IMR-90 (cell line): ENCODE data around the gene FANCF. TPM values are rescaled to one million over a fixed set of nuclear protein-coding genes. Genes with fewer than 3 reads are reported as not detected.
A peak's percentile ranks its signal among the peaks of the same experiment; 100 is the strongest.

Experiments used
- ATAC-seq: fragments of 200-7000 bp; cut with Tn5 transposase; 2 replicates; pipeline ENCODE4 v1.9.1; 2020; ENCODE audit warnings: low read depth, mild to moderate bottlenecking, moderate library complexity
- BruUV-seq: library from RNA; stranded (reverse); fragments of 400-500 nt; replicated peaks from 2 replicates; lab custom pipeline; 2021; lab: Mats Ljungman, UMichigan
- CTCF ChIA-PET: fragments of 300-600 bp; formaldehyde crosslinking; extraction: SDS; loops from one replicate; lab custom pipeline; 2021; ENCODE audit warnings: antibody characterized with exemption; lab: Yijun Ruan, JAX
- POLR2A ChIA-PET: fragments of 300-600 bp; sonication (Branson Sonifier 250); formaldehyde crosslinking; loops from one replicate; lab custom pipeline; 2022; ENCODE audit warnings: antibody characterized with exemption; ENCODE audit not compliant: unreplicated experiment; lab: Charles Lee
- DNase-seq: peaks from one replicate; pipeline ENCODE4 v3.0.0; 2013
- H2AFZ ChIP-seq: replicated peaks from 2 replicates; pipeline ENCODE3; 2013; ENCODE audit warnings: low read length, mild to moderate bottlenecking; ENCODE audit not compliant: poor library complexity
- H2AK5ac ChIP-seq: 2 replicates; pipeline ENCODE4 v1.6.1; 2013; ENCODE audit warnings: low read depth, low read length, inconsistent platforms
- H2AK9ac ChIP-seq: replicated peaks from 2 replicates; pipeline ENCODE3; 2013; ENCODE audit warnings: mild to moderate bottlenecking, low read depth, low read length, moderate library complexity; ENCODE audit not compliant: poor library complexity
- H2BK120ac ChIP-seq: 2 replicates; pipeline ENCODE4 v1.6.1; 2013; ENCODE audit warnings: low read depth, low read length, inconsistent platforms
- H2BK15ac ChIP-seq: 3 replicates; pipeline ENCODE4 v1.6.1; 2013; ENCODE audit warnings: low read depth, low read length, inconsistent platforms
- H2BK20ac ChIP-seq: 2 replicates; pipeline ENCODE4 v1.6.1; 2013; ENCODE audit warnings: low read depth, mild to moderate bottlenecking, inconsistent platforms, low read length, moderate library complexity
- H2BK5ac ChIP-seq: 2 replicates; pipeline ENCODE4 v1.6.1; 2013; ENCODE audit warnings: mild to moderate bottlenecking, low read depth, low read length, inconsistent platforms; ENCODE audit not compliant: poor library complexity, severe bottlenecking
- H3K14ac ChIP-seq: replicated peaks from 2 replicates; pipeline ENCODE4 v1.6.1; 2013; ENCODE audit warnings: low read depth, low read length, inconsistent platforms
- H3K18ac ChIP-seq: 2 replicates; pipeline ENCODE4 v1.6.1; 2013; ENCODE audit warnings: low read depth, low read length, control low read depth
- H3K23ac ChIP-seq: 2 replicates; pipeline ENCODE4 v1.6.1; 2013; ENCODE audit warnings: low read depth, low read length, inconsistent platforms
- H3K27ac ChIP-seq: 2 replicates; pipeline ENCODE4 v1.5.1; 2013; ENCODE audit warnings: mild to moderate bottlenecking, control low read depth, low read length; ENCODE audit not compliant: insufficient read depth
- H3K27me3 ChIP-seq: 2 replicates; pipeline ENCODE4 v1.6.1; 2013; ENCODE audit warnings: low read length; ENCODE audit not compliant: control insufficient read depth, insufficient read depth
- H3K36me3 ChIP-seq: 2 replicates; pipeline ENCODE4 v1.6.1; 2013; ENCODE audit warnings: low read length, mixed read lengths; ENCODE audit not compliant: control insufficient read depth, insufficient read depth
- H3K4ac ChIP-seq: 2 replicates; pipeline ENCODE4 v1.6.1; 2013; ENCODE audit warnings: low read depth, low read length, inconsistent platforms
- H3K4me1 ChIP-seq: 2 replicates; pipeline ENCODE4 v1.6.1; 2013; ENCODE audit warnings: low read length, mixed read lengths; ENCODE audit not compliant: control insufficient read depth, insufficient read depth
- H3K4me2 ChIP-seq: 2 replicates; pipeline ENCODE4 v1.6.1; 2013; ENCODE audit warnings: low read depth, mild to moderate bottlenecking, control low read depth, low read length, moderate library complexity
- H3K4me3 ChIP-seq: 2 replicates; pipeline ENCODE4 v1.5.1; 2013; ENCODE audit warnings: low read depth, mild to moderate bottlenecking, control low read depth, low read length, moderate library complexity; ENCODE audit not compliant: insufficient read depth
- H3K56ac ChIP-seq: 2 replicates; pipeline ENCODE4 v1.6.1; 2013; ENCODE audit warnings: low read length, inconsistent platforms; ENCODE audit not compliant: insufficient read depth; ENCODE audit errors: extremely low read depth
- H3K79me1 ChIP-seq, 2 experiments: 2 replicates each; pipeline ENCODE4 v1.6.1; 2013; ENCODE audit warnings: low read length in 2 of 2, inconsistent platforms in 1 of 2, low read depth in 1 of 2
- H3K9ac ChIP-seq: 2 replicates; pipeline ENCODE4 v1.6.1; 2013; ENCODE audit warnings: low read depth, low read length, control low read depth
- H3K9me1 ChIP-seq: 2 replicates; pipeline ENCODE4 v1.6.1; 2013; ENCODE audit warnings: low read length, inconsistent platforms; ENCODE audit not compliant: insufficient read depth
- H3K9me3 ChIP-seq: 2 replicates; pipeline ENCODE4 v1.6.1; 2013; ENCODE audit warnings: low read length; ENCODE audit not compliant: control insufficient read depth, insufficient read depth
- H4K20me1 ChIP-seq: 2 replicates; pipeline ENCODE4 v1.6.1; 2013; ENCODE audit warnings: low read length, inconsistent platforms; ENCODE audit not compliant: insufficient read depth
- H4K5ac ChIP-seq: 2 replicates; pipeline ENCODE4 v1.6.1; 2013; ENCODE audit warnings: mild to moderate bottlenecking, low read depth, low read length, control low read depth
- H4K8ac ChIP-seq, 2 experiments: 2 replicates each; pipeline ENCODE4 v1.6.1; 2013; ENCODE audit warnings: low read depth in 2 of 2, low read length in 2 of 2, control low read depth in 1 of 2, inconsistent platforms in 1 of 2
- H4K91ac ChIP-seq: 2 replicates; pipeline ENCODE4 v1.6.1; 2013; ENCODE audit warnings: low read depth, low read length, inconsistent platforms; ENCODE audit not compliant: insufficient read depth
- CEBPB ChIP-seq: IDR thresholded peaks from 2 replicates; pipeline ENCODE4 v1.6.1; 2012; ENCODE audit warnings: low read depth, low read length, improper control_type of control experiment
- CHD1 ChIP-seq: IDR thresholded peaks from 2 replicates; pipeline ENCODE4 v1.6.1; 2012; ENCODE audit warnings: low read depth, low read length, improper control_type of control experiment
- CTCF ChIP-seq: conservative IDR thresholded peaks from 2 replicates; pipeline ENCODE4 v1.5.1; 2012; ENCODE audit warnings: mild to moderate bottlenecking, low read depth, low read length, improper control_type of control experiment
- FOS ChIP-seq: fragments of 150-350 bp; IDR thresholded peaks from 2 replicates; pipeline ENCODE4 v1.6.1; 2016; ENCODE audit warnings: low read depth, low read length
- MXI1 ChIP-seq: IDR thresholded peaks from 2 replicates; pipeline ENCODE4 v1.6.1; 2012; ENCODE audit warnings: low read depth, mild to moderate bottlenecking, low read length, moderate library complexity, borderline replicate concordance
- RAD21 ChIP-seq: IDR thresholded peaks from 2 replicates; pipeline ENCODE4 v1.6.1; 2012; ENCODE audit warnings: low read length, improper control_type of control experiment
- SMC3 ChIP-seq: fragments of 150-350 bp; IDR thresholded peaks from 2 replicates; pipeline ENCODE4 v1.6.1; 2016; ENCODE audit warnings: low read depth, mild to moderate bottlenecking, antibody characterized with exemption, low read length, moderate library complexity
- USF2 ChIP-seq: fragments of 150-350 bp; IDR thresholded peaks from 2 replicates; pipeline ENCODE4 v1.6.1; 2017; ENCODE audit warnings: mild to moderate bottlenecking, antibody characterized with exemption, low read length, low read depth
- WGBS, 2 experiments: methylation state at CpG; one replicate each; pipeline versions ENCODE4 v1.1.5 to v1.1.7; 2013; ENCODE audit warnings: missing lambda C conversion rate in 2 of 2; ENCODE audit not compliant: insufficient read length in 1 of 2; ENCODE audit errors: extremely low coverage in 2 of 2; 5-methylcytosine and 5-hydroxymethylcytosine counted together
- dilution Hi-C: fragments of 300-500 bp; cut with HindIII; formaldehyde crosslinking; loops from one replicate; pipeline ENCODE4 v1.14.3; 2018; ENCODE audit warnings: low sequenced_read_pairs; ENCODE audit not compliant: unreplicated experiment
- in situ Hi-C: fragments of 300-500 bp; cut with MboI; formaldehyde crosslinking; loops from 3 replicates; pipeline ENCODE4 v1.14.3; 2019; ENCODE audit warnings: low sequenced_read_pairs, inconsistent platforms, mixed read lengths
- intact Hi-C: fragments of 100-400 bp; cut with micrococcal nuclease; formaldehyde crosslinking; loops from 2 replicates; pipeline ENCODE4 v1.10.0; 2022
- polyA plus RNA-seq, 3 experiments: library from polyadenylated mRNA; depleted of rRNA; stranded (reverse); fragments of >200 nt; gene quantifications; 2 replicates each; pipeline ENCODE4 v1.2.3, GENCODE V29; 2012; ENCODE audit warnings: low replicate concordance in 1 of 3
- total RNA-seq: library from RNA; depleted of rRNA; stranded (reverse); fragments of >200 nt; gene quantifications from 2 replicates; pipeline ENCODE4 v1.2.3, GENCODE V29; 2012

FANCF gene
- total and polyA plus RNA-seq, 2 of the 4 experiments (the other 2 are of a cell fraction), result 3.3 to 5.6 TPM

GRCh38 chr11:22671751-22672150 lies 46.1 kb upstream of the FANCF start (continued):
- TF ChIP-seq USF2, result no peak

GRCh38 chr11:22670830-22671229 lies 45.2 kb upstream of the FANCF start:
- no peak overlapping the region for H3K4me2 ChIP-seq
- ATAC-seq (no peak), DNase-seq (peak; percentile 3)
- no peak overlapping the region for H3K18ac ChIP-seq
- no peaks in the 10 kb centered on the region for H3K9me1 ChIP-seq
- H4K8ac ChIP-seq, result no peak overlapping the region
- no peak overlapping the region for H4K91ac ChIP-seq
- H2AK9ac ChIP-seq, result no peak overlapping the region
- BruUV-seq, result no TSS peak
- H4K20me1 ChIP-seq, result no peaks in the 10 kb centered on the region
- POLR2A ChIA-PET, result interaction anchor here (0.5 kb wide), 1 partner anchor 119 kb away, joined by 8 read pairs; no protein-coding TSS in a partner anchor
- H3K4me3 ChIP-seq, result no peak overlapping the region
- in situ Hi-C loops (no loop called here), intact Hi-C loops (loop anchor here (2.0 kb wide), 1 partner anchor 116 kb away; no protein-coding TSS in a partner anchor), dilution Hi-C loops (no loop called here)
- H3K36me3 ChIP-seq, result no peaks in the 10 kb centered on the region
- H4K5ac ChIP-seq, result no peak overlapping the region
- no CpG with 5 or more reads among the region's 1 CpG for WGBS, 2 experiments
- H2BK15ac ChIP-seq, result no peak overlapping the region
- no peak overlapping the region for H2AK5ac ChIP-seq
- no peak overlapping the region for H3K27ac ChIP-seq
- H3K4me1 ChIP-seq, result no peaks in the 10 kb centered on the region
- no peak overlapping the region for H2BK20ac ChIP-seq
- H2BK5ac ChIP-seq, result no peak overlapping the region
- no peak overlapping the region for H3K23ac ChIP-seq
- H3K56ac ChIP-seq, result no peak overlapping the region
- H3K9ac ChIP-seq, result no peak overlapping the region
- TF ChIP-seq MXI1 (no peak), CHD1 (no peak), CEBPB (0 out of 2 replicates have a peak, but pooled peaks have one; percentile 37), CTCF (peak; percentile 29; the same call in 1 of the 2 replicates), RAD21 (peak; percentile 15; the same call in 1 of the 2 replicates), SMC3 (no peak), FOS (no peak)
- no peak overlapping the region for H2BK120ac ChIP-seq
- no peak overlapping the region for H3K4ac ChIP-seq
- H3K27me3 ChIP-seq, result peaks cover 21% of the 10 kb centered on the region
- no peak overlapping the region for H3K14ac ChIP-seq
- no peaks in the 10 kb centered on the region for H3K9me3 ChIP-seq
- H3K79me1 ChIP-seq, result no peaks in the 10 kb centered on the region
- no peak overlapping the region for H2AFZ ChIP-seq
- CTCF ChIA-PET, result no interaction called here
